Astrocyte of the cerebellum (primary cell): ENCODE data around the gene PPP1R7.

ENCODE experiments used
- DNase-seq: peaks from one replicate; pipeline ENCODE4 v3.0.0-alpha.2; 2011; ENCODE audit warnings: low read depth
- H3K4me3 ChIP-seq: 2 replicates; pipeline ENCODE4 v1.5.1; 2011; ENCODE audit warnings: mild to moderate bottlenecking, low read depth, low read length, moderate library complexity
- in situ Hi-C: cut with HindIII; loops from 2 replicates; pipeline ENCODE4 v1.10.0; 2017; ENCODE audit warnings: low sequenced_read_pairs
- TF ChIP-seq, protein P1 (sequence below): IDR thresholded peaks from 2 replicates; pipeline ENCODE4 v1.5.1; 2012; ENCODE audit warnings: low read length, low read depth, moderate library complexity, mild to moderate bottlenecking; ENCODE audit errors: missing control alignments

Gene PPP1R7

DNA sequence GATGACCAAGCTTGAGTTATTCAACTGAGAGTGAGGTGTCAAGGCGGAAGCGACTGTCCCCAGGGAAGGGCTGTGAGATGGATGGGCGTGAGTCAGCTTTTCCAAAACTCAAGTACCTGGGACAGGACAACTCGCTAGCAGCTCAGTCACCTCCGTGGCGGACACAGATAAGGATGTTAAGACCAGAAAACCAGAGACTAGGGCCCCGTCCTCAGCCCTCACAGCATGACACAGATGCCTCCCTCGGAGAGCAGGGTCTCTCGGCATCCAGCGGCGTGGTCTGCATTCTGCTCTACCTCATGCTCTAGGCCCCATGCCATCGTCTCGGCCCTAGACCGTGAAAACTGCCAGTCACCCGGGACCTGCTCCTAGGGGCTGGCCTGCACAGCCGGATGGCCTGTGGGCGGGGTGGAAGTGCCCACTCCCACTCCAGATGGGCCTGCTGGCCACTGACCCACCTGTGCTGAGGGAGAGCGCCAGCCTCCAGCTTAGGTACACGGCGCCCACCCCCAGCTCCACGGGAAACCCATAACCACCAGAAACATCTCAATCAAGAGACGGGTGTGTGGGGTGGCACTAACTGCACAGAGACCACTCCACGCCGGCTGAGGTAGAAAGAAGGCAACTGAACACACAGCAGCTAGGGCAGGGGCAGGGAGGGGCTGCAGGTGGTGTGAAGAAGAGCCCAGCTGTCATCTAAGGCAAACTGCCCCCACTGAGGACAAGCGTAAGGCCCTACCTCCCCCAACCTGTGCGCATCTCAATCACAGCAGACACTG is 78.0 kb downstream of the PPP1R7 start:
- no peak for DNase-seq
- in situ Hi-C loops = loop anchor here (10.0 kb wide), 1 partner anchor 57 kb away; no protein-coding TSS in a partner anchor
- TF ChIP-seq, protein P1, sequence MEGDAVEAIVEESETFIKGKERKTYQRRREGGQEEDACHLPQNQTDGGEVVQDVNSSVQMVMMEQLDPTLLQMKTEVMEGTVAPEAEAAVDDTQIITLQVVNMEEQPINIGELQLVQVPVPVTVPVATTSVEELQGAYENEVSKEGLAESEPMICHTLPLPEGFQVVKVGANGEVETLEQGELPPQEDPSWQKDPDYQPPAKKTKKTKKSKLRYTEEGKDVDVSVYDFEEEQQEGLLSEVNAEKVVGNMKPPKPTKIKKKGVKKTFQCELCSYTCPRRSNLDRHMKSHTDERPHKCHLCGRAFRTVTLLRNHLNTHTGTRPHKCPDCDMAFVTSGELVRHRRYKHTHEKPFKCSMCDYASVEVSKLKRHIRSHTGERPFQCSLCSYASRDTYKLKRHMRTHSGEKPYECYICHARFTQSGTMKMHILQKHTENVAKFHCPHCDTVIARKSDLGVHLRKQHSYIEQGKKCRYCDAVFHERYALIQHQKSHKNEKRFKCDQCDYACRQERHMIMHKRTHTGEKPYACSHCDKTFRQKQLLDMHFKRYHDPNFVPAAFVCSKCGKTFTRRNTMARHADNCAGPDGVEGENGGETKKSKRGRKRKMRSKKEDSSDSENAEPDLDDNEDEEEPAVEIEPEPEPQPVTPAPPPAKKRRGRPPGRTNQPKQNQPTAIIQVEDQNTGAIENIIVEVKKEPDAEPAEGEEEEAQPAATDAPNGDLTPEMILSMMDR = no peak
- no peak overlapping the region for H3K4me3 ChIP-seq

DNA sequence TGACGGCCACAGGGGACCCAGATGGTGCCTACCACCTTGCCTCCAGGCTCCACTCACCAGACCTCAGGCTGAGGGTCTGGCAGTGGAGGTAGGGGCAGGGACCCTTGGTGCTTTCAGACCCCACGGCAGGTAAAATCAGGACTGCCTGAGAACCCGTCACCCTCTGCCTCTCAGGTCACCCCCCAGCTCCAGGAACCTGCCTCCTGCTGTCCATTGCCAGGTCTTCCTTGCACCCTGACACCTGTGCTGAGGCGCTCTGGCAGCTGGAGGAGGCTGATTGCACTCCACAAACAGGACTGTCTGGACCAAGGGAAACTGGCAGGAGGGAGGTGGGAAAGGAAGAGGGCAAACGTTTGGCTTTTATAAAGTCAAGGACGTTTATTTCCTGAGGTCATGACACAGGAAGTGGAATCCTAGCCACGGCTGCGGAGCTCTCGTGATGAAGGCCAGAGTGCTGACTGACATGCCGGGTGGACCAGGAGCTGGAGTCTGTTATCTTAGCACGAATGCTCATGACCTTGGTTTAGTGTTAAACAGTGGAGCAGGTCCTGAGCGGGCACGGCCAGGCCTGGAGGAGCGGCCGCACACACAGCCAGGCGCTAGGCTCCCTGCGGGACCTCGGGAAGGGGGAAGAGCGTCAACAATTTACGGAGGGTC is 78.7 kb downstream of the PPP1R7 start:
- in situ Hi-C loops = loop anchor here (10.0 kb wide), 1 partner anchor 56 kb away; no protein-coding TSS in a partner anchor
- H3K4me3 ChIP-seq = no peak overlapping the region
- no peak for DNase-seq
- TF ChIP-seq, protein P1 = no peak

DNA sequence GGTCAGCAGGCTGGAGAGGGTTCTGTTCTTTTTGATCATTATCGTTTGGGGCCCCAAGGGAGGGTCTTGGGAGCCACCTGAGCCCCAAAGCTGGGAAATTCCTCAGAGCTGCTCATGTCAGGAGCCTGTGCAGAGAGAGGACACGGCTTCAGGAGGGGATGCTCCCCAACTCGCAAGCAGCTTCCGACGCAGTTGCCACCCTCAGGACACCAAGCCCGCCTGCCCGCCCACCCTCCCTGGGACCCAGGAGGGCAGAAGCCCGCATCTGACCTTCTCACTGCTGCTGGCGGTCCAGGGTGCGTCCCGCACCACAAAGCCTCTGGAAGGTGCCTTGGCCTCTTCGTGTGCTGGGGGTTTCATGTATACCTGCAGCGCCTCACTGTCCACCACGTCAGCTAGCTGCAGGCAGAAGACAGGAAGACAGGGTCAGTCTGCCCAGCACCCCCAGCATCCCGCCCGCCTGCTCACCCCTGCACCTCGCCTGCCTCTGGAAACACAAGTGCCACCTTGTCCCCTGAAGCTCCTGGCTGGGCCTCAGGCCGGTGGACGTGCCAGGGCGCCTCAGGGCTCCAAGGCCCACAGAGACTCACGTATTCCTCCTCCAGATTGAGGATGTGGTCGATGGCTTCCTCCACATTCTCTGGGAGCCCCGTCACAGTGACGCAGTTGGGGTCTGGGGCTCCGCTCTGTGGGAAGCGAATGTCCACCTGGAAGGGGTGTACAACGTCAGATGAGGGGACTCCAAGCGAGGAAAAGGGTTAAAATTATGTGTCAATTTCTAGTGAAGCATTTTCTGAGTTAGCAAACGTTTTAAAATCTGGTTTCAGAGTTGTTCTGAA is 79.5 kb downstream of the PPP1R7 start:
- in situ Hi-C loops = loop anchor here (10.0 kb wide), 1 partner anchor 55 kb away; no protein-coding TSS in a partner anchor
- TF ChIP-seq, protein P1 = no peak
- no peak for DNase-seq
- no peak overlapping the region for H3K4me3 ChIP-seq

DNA sequence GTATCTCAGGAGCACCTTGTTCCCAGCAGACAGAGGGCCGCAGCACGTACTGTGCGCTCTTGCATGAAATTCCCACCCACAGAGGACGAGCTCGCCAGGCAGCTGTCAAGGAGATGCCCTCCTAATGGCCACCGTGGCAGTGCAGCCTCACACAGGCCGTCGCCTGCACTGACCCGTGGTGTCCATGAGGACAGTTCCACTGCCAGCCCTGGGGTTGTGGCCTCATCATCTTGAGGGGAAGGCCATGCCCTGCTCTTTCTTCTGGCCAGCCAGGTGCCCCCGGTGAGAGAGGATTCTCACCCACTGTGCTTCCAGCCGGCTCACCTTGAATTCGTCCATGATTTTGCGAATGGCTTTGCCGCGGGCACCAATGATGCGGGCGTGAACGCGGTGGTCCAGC is 80.2 kb downstream of the PPP1R7 start:
- no peak overlapping the region for H3K4me3 ChIP-seq
- in situ Hi-C loops = no loop called here
- TF ChIP-seq, protein P1 = no peak
- no peak for DNase-seq

DNA sequence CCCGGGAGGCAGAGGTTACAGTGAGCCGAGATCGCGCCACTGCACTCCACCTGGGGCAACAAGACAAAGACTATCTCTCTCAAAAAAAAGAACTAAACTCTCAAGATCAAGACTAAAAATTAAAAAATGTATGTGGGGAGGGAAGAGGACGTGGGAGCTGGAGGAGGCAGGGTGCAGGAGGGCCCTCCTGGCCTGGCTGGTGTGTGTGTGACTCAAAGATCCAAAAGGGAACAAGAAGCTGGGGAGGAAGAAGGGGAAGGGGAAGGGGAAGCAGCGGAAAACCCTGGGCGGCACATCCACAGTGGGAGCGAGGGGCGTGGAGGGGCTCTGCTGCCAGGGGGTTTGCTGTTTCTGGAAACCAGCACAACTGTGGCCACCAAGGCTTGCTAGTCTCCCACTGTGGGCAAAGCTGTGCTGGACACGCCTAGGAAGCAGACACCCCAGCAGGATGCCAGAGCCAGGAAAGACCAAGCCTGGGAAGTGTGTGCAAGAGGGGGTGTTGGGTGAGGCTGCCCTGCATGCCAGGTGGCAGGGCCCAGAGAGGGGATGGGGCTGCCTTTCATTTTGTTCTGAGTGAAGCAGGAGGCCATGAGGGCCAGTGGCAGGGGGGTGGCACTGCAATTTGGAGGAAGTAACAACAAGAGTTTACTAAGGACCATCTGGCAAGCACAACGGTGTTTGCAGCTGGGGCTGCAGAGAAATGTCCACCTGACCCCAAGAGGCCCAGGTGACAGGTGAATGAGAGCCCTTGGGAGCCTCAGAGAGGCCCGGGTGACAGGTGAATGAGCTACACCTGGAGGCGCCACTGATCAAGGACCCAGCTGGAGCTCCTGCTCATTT is 82.7 kb downstream of the PPP1R7 start:
- no peak overlapping the region for H3K4me3 ChIP-seq
- no peak for DNase-seq
- in situ Hi-C loops = no loop called here
- TF ChIP-seq, protein P1 = no peak
